OCI-LY7 (cell line): ENCODE data around the gene TMEM178B. TPM values are rescaled to one million over a fixed set of nuclear protein-coding genes. Genes with fewer than 3 reads are reported as not detected.

Experiments used
- BruUV-seq: library from RNA; stranded (reverse); fragments of 400-500 nt; replicated peaks from 2 replicates; lab custom pipeline; 2021; lab: Mats Ljungman, UMichigan
- CTCF ChIA-PET: fragments of 300-600 bp; sonication (Branson Sonifier 250); formaldehyde crosslinking; loops from one replicate; lab custom pipeline; 2022; ENCODE audit warnings: antibody characterized with exemption; ENCODE audit not compliant: unreplicated experiment; lab: Charles Lee
- POLR2A ChIA-PET: fragments of 300-600 bp; sonication (Branson Sonifier 250); formaldehyde crosslinking; loops from one replicate; lab custom pipeline; 2022; ENCODE audit warnings: antibody characterized with exemption; lab: Charles Lee
- DNase-seq: peaks from one replicate; pipeline ENCODE4 v3.0.0-alpha.2; 2015; ENCODE audit warnings: low spot score
- H2AFZ ChIP-seq: fragments of 200-600 bp; sonication (generic), shearing (Covaris generic); 2 replicates; pipeline ENCODE4 v1.6.1; 2014; ENCODE audit warnings: mild to moderate bottlenecking, antibody characterized with exemption, low read length, moderate library complexity
- H3K27ac ChIP-seq: fragments of 200-600 bp; sonication (generic); 2 replicates; pipeline ENCODE4 v1.5.1; 2014; ENCODE audit warnings: mixed run types, low read depth, mild to moderate bottlenecking, moderate library complexity, low read length, inconsistent platforms; ENCODE audit not compliant: poor library complexity, severe bottlenecking
- H3K36me3 ChIP-seq: fragments of 200-600 bp; sonication (generic); 2 replicates; pipeline ENCODE4 v1.6.1; 2014; ENCODE audit warnings: mild to moderate bottlenecking, antibody characterized with exemption, low read length, moderate library complexity, mixed read lengths; ENCODE audit not compliant: insufficient read depth
- H3K4me1 ChIP-seq: fragments of 200-600 bp; sonication (generic); 2 replicates; pipeline ENCODE4 v1.5.1; 2014; ENCODE audit warnings: mild to moderate bottlenecking, low read length; ENCODE audit not compliant: insufficient read depth, poor library complexity, severe bottlenecking
- H3K4me2 ChIP-seq: fragments of 200-600 bp; sonication (generic); 2 replicates; pipeline ENCODE4 v1.6.1; 2014; ENCODE audit warnings: mild to moderate bottlenecking, low read length
- H3K4me3 ChIP-seq: fragments of 200-600 bp; sonication (generic); 2 replicates; pipeline ENCODE4 v1.5.1; 2014; ENCODE audit warnings: mild to moderate bottlenecking, low read depth, low read length; ENCODE audit not compliant: poor library complexity, severe bottlenecking
- H3K79me2 ChIP-seq: fragments of 200-600 bp; sonication (generic); 2 replicates; pipeline ENCODE4 v1.6.1; 2016; ENCODE audit warnings: low read depth, mild to moderate bottlenecking, low read length, moderate library complexity, mixed read lengths; ENCODE audit not compliant: insufficient read depth
- H3K9me2 ChIP-seq: fragments of 200-600 bp; sonication (generic); 2 replicates; pipeline ENCODE4 v1.6.1; 2016; ENCODE audit warnings: mild to moderate bottlenecking, low read length, mixed read lengths; ENCODE audit not compliant: insufficient read depth
- H3K9me3 ChIP-seq: fragments of 200-600 bp; sonication (generic); 2 replicates; pipeline ENCODE4 v1.6.1; 2014; ENCODE audit warnings: mild to moderate bottlenecking, mixed run types, low read length, mixed read lengths
- H4K20me1 ChIP-seq: fragments of 200-600 bp; sonication (generic); 2 replicates; pipeline ENCODE4 v1.6.1; 2014; ENCODE audit warnings: mild to moderate bottlenecking, antibody characterized with exemption, low read length, moderate library complexity, mixed read lengths; ENCODE audit not compliant: insufficient read depth
- CTCF ChIP-seq: fragments of 200-600 bp; sonication (generic); conservative IDR thresholded peaks from 2 replicates; pipeline ENCODE4 v1.5.1; 2014; ENCODE audit warnings: mild to moderate bottlenecking, antibody characterized with exemption, low read length, moderate library complexity, mixed read lengths
- EZH2phosphoT487 ChIP-seq: fragments of 200-600 bp; sonication (generic); IDR thresholded peaks from 2 replicates; pipeline ENCODE4 v1.6.1; 2018; ENCODE audit warnings: low read depth, borderline replicate concordance, mild to moderate bottlenecking, mixed run types, antibody characterized with exemption, low read length, moderate library complexity, mixed read lengths
- intact Hi-C: fragments of 100-400 bp; cut with micrococcal nuclease; formaldehyde crosslinking; loops from one replicate; pipeline ENCODE4 v1.10.0; 2022; ENCODE audit not compliant: unreplicated experiment
- total RNA-seq, 2 experiments: library from RNA; depleted of rRNA in 1 of 2; stranded (reverse); fragments of >200 nt in 1 of 2; shearing (Covaris generic) in 1 of 2; gene quantifications; 2 replicates each; pipeline ENCODE4 v1.2.3, GENCODE V29; 2014 to 2022

TMEM178B gene
- total RNA-seq, 2 experiments from 2014 or later = not detected

- Histone ChIP-seq H3K4me1 (no peaks in the 10 kb centered on the region), H3K4me3 (no peak overlapping the region), H3K9me3 (no peaks in the 10 kb centered on the region), H3K79me2 (no peaks in the 10 kb centered on the region), H3K4me2 (no peak overlapping the region), H3K9me2 (no peaks in the 10 kb centered on the region), H3K36me3 (no peaks in the 10 kb centered on the region), H4K20me1 (no peaks in the 10 kb centered on the region), H2AFZ (no peak overlapping the region), H3K27ac (no peak overlapping the region)
- no TSS peak for BruUV-seq
- ChIA-PET POLR2A (no interaction called here), CTCF (no interaction called here)
- DNase-seq = no peak
- TF ChIP-seq CTCF = no peak
- no peak for TF ChIP-seq EZH2phosphoT487
- intact Hi-C loops = no loop called here
Observed at GRCh38 chr7:141483044-141483443, 409.2 kb downstream of the TMEM178B start.

DNA sequence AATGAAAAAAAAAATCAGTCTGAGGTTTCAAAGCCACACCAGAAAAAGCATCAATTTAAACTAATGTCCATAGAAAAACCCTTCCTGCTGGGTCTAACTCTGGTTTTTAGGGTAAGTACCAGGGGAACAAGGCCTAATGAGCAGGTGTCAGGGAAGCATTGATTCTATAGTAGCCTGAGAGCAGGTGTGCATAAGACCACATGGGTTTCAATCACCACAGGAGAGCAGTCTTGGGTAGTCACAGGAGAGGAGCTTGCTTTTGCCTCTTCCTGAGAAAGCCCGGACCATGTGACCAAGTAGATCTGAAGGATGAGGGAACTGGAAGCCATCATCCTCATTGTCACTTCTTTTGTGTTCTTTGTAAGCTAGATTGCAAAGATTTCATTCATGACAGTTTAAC, 411.0 kb downstream of the TMEM178B start:
- H3K4me3 ChIP-seq = no peak overlapping the region
- ChIA-PET CTCF (no interaction called here), POLR2A (no interaction called here)
- intact Hi-C loops = no loop called here
- DNase-seq = no peak
- no peaks in the 10 kb centered on the region for H4K20me1 ChIP-seq
- no peak overlapping the region for H3K4me2 ChIP-seq
- no peaks in the 10 kb centered on the region for H3K4me1 ChIP-seq
- H2AFZ ChIP-seq = no peak overlapping the region
- BruUV-seq = no TSS peak
- no peaks in the 10 kb centered on the region for H3K79me2 ChIP-seq
- no peaks in the 10 kb centered on the region for H3K9me3 ChIP-seq
- H3K27ac ChIP-seq = no peak overlapping the region
- H3K9me2 ChIP-seq = no peaks in the 10 kb centered on the region
- no peaks in the 10 kb centered on the region for H3K36me3 ChIP-seq
- TF ChIP-seq CTCF (no peak), EZH2phosphoT487 (no peak)

GRCh38 chr7:141486959-141487358, 413.1 kb downstream of the TMEM178B start:
- Histone ChIP-seq H3K4me2 (no peak overlapping the region), H4K20me1 (no peaks in the 10 kb centered on the region), H3K4me3 (no peak overlapping the region), H3K79me2 (no peaks in the 10 kb centered on the region), H3K4me1 (no peaks in the 10 kb centered on the region), H2AFZ (no peak overlapping the region), H3K9me3 (no peaks in the 10 kb centered on the region), H3K9me2 (no peaks in the 10 kb centered on the region), H3K36me3 (no peaks in the 10 kb centered on the region), H3K27ac (no peak overlapping the region)
- DNase-seq = no peak
- POLR2A ChIA-PET = no interaction called here
- BruUV-seq = no TSS peak
- CTCF ChIA-PET = no interaction called here
- intact Hi-C loops = no loop called here
- no peak for TF ChIP-seq CTCF
